HG03520 (cell line): ENCODE results near the gene LRP1B.

Source experiments
- ATAC-seq: cut with Tn5 transposase; IDR thresholded peaks from one replicate; pipeline ENCODE4 v1.9.1; 2021; ENCODE audit warnings: mild to moderate bottlenecking, moderate library complexity; ENCODE audit not compliant: unreplicated experiment

Gene LRP1B

DNA sequence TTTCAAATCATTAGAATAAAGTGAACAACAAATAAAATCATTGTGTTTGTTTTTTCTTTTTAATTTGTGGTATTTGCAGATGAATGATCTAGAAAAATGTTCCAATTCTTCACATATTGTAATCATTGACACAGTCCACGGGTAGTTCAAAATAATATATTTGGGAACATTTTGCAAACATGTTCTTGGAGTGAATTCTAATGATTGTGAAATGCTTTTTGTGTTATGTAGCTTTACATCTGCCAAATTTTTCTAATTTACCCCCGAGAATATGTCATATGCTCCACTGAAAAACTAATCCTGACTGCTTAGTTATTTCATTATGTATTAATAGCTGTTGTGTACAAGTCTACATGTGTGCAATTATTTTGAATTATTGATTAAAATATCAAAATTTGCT, 1882.2 kb downstream of the LRP1B start:
- no peak for ATAC-seq

DNA sequence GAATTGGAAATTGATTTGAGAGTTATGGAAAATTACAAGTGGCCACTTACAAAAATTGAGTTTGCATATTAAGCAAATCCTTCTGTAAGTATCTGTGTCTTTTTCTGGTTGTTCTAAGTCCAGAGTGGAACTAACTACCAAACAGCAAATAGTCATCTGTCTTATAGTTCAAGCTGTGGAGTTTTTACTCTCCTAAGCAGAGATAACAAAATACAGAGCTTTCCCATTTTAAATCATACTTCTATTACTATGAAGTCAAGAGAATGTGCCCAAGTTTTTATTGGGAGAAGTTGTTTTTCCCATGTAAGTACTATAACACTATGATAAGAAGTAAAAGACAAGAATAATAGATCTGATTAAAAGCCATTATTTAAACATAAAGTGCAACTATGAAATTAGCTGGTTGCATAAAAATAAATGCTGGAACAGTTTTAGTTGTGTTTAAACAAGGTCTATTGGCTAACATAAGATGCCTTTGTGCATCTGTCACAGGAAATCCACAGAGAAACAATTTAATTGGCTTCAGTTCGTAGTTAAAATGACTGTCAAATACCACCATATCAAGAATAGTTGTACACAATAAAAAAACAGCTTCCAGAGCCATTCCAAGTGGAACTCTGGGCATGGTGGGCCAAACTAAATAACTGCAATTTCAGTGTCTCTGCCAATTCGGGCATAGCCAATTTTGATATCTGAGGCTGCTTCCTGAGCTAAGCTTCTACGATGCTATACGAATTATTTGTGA, 1883.2 kb downstream of the LRP1B start:
- ATAC-seq: no peak

DNA sequence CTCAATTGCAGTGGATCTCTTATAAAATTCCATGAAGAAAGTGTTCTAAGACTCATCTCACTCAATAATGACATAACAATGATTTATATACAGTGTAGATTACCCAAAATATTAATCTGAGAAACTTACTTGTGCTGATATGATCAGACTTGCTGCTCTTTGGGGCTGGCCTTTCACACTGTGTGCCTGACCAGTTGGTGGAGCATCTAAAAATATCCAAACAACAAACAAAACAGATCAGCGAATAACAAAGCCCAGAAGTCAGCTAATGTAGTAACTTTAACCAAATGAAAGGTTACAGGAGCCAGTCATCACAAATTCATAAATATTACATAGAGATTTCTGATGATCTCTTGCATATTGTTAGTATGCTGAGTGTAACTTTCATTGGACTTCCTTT, 1883.9 kb downstream of the LRP1B start:
- ATAC-seq: no peak

DNA sequence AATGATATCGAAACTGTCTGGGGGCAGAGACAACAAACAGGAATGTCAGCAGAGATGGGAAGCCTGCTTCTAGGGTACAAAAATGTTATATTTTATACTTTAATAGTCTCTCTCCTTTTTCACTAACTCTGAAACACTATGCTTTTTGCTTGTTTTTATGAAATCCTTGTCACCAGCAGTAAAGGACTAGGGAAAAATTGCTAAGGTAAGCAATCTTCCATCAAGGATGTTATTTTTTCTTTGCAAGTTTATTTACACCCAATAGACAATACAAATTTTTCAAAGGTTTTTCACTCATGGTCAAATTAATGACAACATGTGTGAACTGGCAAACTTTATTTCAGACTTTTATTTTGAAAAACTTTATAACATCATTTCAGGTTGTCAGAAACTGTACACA, 1884.8 kb downstream of the LRP1B start:
- ATAC-seq: no peak

DNA sequence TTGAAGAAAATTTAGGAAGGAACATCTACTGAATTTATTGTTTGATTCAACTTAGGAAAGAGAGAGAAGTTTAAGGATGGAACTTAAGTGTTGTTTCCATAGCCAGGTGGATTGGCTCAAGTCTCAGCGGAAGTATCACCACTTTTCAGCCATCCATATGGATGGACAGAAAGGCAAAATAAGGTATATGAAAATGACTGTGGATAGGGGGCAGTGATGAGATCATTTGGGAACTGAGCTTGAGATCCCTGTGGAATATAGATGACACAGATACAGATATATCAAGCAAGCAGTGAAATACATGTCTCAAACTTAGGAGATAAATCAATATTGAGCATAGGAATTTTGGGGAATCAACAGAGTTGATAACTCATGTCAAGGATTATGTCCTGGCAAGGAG, 1887.9 kb downstream of the LRP1B start:
- no peak for ATAC-seq

DNA sequence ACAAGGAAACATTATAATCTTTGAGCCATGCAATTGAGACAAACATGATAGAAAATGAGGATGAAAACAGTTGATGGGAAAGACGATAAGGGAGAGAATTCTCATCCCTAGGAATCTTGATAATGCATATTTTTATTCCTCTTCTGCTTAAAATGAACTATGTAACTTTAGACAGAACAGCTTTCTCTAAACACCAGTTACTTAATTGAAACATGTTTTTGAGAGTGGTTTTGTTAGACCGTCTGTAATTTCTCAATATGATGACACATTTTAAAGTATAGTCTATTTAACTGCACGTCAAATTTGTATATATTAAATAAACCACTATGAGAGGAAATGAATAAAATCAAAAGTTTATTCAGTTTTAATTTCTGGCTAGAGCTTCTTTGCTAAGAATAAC, 1896.7 kb downstream of the LRP1B start:
- ATAC-seq: no peak

DNA sequence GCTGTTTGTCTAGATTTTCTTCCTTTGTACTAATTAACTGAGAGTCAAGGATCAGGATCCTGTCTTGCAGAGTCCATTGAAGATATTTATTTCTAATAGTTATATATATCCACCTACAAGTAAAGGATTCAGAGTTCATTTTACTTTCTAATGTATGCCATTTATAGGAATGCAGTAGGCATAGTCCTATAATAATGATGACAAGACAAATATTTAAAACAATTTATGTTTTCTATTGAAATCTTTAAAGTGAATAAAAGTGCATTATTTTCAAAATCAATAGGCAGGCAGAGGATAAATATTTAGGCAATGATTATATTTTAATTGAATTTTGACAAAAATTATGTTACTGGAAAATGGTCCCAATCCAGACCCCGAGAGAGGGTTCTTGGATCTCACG, 1919.9 kb downstream of the LRP1B start:
- ATAC-seq: no peak

DNA sequence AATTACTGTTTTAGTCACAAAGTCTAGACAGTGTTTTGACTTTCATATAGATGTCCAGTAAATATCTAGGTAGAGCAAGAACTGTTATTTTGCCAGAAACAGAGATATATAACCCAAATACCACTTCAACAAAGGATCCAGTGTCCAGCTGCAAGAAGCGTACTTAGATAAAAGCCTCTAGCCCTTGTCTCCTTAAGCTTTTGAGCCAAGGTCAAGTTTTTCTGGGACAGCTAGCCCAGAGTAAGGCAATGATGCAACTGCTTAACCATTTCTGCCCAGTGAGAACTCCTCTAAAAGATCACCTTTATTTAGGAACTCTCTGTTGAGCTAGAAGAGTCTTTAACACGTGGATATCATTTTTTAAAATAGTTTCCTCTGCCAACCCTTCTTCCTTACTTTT, 1925.7 kb downstream of the LRP1B start:
- ATAC-seq: no peak

DNA sequence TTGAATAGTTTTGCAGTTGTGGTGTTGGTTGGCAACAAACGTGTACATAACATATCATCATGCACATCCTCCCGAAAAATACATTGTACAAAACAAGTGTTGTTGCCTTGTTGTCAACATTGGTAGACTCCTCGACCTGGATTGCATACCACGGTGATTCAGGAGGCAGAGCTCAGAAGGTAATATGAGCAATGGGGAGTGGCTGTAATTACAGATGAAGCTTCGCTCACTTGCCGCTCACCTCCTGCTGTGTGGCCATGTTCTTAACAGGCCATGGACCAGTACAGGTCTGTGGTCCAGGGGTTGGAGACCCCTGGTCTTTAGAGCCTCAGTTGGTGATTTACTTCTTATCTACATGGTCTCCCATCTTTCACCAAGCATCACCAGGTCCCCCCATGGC, 1927.5 kb downstream of the LRP1B start:
- no peak for ATAC-seq

DNA sequence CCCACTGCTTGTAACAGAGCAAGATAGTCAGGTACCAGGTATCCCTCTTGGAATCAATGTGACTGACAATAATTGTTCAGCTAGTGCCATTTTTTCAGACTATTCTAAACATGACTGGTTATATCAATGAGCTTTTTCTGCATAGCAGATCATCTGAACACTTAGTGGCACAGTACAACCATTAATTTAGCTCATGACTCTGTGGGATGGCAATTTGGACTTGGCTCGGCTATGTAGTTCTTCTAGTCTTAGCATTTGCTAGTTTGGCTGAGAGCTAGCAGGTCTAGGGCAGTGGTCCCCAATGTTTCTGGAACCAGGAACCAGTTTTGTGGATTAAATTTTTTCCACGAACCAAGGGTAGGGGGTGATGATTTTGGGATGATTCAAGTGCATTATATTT, 1929.2 kb downstream of the LRP1B start:
- ATAC-seq: no peak

DNA sequence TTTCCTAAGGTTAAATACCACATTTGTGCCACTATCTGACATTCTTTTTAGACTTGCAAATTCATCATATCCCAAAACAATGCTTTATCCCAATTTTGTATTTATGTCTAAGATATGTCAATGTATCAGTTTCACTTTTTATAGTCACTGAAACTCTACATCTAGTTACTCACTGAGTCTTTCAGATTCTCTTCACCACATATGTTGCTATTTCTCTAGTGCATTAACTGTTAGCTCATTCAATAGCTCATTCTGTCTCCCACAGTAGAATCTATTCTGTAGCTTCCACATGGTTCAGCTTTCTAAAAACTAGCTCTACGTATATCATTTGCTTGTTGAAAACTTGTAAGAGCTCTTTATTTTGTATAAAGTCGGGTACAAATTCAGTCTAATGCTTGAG, 1930.1 kb downstream of the LRP1B start:
- ATAC-seq: no peak

DNA sequence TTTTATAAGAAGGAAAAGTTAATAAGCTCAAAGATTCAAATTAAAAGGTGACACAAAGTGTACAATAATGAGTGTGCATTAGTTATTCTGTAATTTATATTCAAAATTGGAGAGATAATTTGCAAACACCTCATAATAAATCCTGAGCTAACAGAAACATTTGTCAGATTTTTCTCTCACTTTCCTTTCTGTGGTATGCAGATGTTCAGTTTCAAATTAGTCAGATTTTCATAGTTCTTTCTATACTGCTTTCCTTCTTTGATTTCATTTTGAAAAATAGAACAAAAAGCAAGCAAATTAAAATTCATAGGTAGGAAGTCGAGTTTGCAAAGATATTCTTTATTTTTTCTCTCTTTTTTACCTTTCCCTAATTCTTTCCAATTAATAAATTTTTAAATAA, 1930.5 kb downstream of the LRP1B start:
- no peak for ATAC-seq

DNA sequence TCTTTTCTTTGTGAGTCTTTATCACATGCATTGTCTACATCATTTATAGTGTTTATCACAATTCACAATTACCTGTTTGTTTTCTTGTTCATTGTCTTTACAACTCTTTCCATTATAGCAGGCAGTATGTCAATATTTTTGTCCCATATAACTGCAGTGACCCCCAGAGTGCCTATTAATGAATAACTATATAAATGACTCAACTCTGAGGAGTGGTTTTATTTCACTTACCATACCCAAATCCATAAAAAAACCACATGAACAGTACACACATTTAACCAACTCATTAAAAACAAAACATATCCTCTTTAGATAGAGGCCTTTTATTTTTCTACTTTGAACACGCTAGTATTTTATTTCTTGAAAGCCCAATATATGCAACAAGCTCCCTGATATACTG, 1931.5 kb downstream of the LRP1B start:
- ATAC-seq: no peak

DNA sequence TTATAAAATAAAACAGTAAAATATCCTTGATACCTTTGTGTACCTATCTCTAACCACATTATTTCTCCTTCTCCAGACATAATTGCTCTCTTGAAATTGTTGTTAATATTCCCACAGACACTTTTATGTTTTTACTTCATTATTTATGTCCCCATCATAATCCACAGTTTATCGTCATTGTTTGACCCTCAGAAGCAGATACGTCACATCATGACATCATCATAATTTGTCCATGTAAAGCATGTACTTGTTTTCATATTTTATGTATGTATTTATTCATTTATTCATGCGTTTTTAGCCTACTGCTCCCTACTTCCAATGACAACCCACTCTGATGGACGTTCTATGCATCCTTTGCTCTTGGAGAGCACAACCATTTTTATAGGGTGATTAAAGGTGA, 1943.7 kb downstream of the LRP1B start:
- no peak for ATAC-seq

DNA sequence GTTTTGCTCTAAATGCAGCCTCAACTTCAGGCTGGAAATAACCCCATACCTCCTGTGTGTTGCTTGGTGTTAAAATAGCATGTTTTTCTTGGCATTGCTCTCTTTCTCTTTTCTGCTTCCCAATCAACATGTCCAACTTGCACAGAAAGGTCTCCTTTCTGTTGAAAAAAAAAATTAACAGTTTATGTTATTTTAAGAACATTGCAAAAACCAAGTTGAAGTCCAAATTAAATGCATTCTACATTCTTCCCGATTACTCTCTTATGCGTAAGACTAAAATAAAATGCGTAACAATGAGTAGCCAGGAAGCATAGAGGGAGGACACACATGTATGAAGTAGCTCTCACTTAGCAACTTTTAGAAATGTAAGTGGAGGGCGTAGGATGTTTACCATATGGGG, 1944.5 kb downstream of the LRP1B start:
- no peak for ATAC-seq

DNA sequence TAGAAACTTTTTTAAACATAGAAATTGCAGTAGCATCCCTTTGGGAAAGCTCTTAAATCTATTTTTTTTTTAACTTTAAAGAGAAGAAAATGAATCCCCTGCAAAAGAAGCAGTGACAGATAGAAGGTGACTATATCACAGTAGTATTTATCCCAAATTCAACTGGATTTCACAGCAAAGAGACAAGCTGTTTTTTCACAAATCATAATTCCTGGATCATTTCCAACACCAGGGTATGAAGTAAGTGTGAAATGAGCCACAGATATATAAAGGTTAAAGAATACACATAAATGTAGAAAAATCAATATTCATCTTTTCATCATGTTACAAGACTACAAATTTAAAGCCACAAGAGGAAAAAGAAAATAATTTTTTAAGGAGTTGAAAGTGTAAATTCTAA, 1945.7 kb downstream of the LRP1B start:
- no peak for ATAC-seq

DNA sequence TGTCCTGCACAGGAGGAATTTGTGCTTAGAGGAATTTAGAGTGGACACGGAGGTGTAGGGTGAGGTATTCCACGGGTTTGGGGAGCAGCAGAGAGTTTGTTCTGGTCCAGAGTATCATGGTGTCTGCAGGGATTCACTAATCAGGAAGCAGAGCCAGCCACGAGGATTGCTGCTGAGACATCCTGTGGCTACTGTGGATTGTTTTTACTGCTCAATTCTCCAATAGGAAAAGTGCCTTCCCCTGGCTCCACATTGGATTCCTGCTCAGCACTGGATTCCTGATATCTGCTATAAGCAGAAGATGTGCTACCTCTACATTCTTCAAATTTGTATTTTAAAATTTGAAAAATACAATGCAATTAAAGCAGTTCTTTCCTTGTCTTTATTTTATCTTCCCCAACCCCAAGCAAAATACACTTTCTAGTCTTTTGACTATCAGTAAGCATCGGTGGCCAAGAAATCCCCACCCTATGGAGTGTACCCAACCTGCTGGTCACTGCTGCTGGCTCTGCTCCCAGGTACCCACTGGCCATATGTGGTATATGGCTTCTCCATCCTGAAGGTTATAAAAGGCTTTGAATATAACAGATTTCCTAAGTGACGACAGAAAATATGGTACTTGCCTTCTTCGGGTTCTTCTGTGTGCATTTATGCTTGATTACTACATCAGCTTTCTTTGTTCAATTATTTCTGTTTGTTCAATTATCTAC, 1947.6 kb downstream of the LRP1B start:
- no peak for ATAC-seq
